NCI-H2107 treated with DMSO at 0.1 percent for 48 hours (cell line): ENCODE data around the gene HGS.
"Not testable (repeated sequence)": the region's sequence is repeated elsewhere in the genome, so short reads cannot be mapped to it uniquely, and the experiment has no call there.

ENCODE experiments used
- DNase-seq: peaks from one replicate; lab custom pipeline; 2025; ENCODE audit not compliant: unreplicated experiment; lab: John Stamatoyannopoulos, UW

HGS gene

GRCh38 chr17:81655378-81656117, 28.3 kb upstream of the HGS start:
- no peak for DNase-seq

GRCh38 chr17:81656118-81656743, 27.6 kb upstream of the HGS start, which contains the start of gene PDE6G:
PDE6G (minus strand) TSS chr17:81656542; CDS start chr17:81653305, 3,237 bp downstream.
- DNase-seq, result no peak

GRCh38 chr17:81656835-81657234, 27.0 kb upstream of the HGS start:
- DNase-seq, result no peak

- no peak for DNase-seq
Observed at GRCh38 chr17:81659038-81659437, 24.8 kb upstream of the HGS start.

- no peak for DNase-seq
Observed at GRCh38 chr17:81660441-81660840, 23.4 kb upstream of the HGS start.

GRCh38 chr17:81662002-81662401, 21.8 kb upstream of the HGS start:
- no peak for DNase-seq

GRCh38 chr17:81664051-81664470, 19.8 kb upstream of the HGS start:
- DNase-seq, result no peak

- DNase-seq, result no peak
Observed at GRCh38 chr17:81665205-81666091, 18.4 kb upstream of the HGS start.

GRCh38 chr17:81666092-81666341, 17.8 kb upstream of the HGS start:
- DNase-seq, result no peak

- peak; percentile 74 for DNase-seq
Observed at GRCh38 chr17:81666342-81667191, 17.2 kb upstream of the HGS start, which contains the start of the genes CCDC137 and OXLD1. CCDC137 (plus strand) TSS chr17:81666737; CDS start chr17:81666767, 30 bp downstream. OXLD1 (minus strand) TSS chr17:81666605; CDS start chr17:81666577, 28 bp downstream.

GRCh38 chr17:81667754-81668153, 16.1 kb upstream of the HGS start:
- no peak for DNase-seq

- DNase-seq, result no peak
Observed at GRCh38 chr17:81672504-81672903, 11.3 kb upstream of the HGS start.

GRCh38 chr17:81672954-81673353, 10.9 kb upstream of the HGS start:
- DNase-seq, result no peak

GRCh38 chr17:81673561-81674258, 10.1 kb upstream of the HGS start:
- DNase-seq, result no peak

- DNase-seq, result not testable (repeated sequence)
Observed at GRCh38 chr17:81675515-81676221, 8.1 kb upstream of the HGS start.

GRCh38 chr17:81676906-81677305, 6.9 kb upstream of the HGS start:
- DNase-seq, result no peak

- no peak for DNase-seq
Observed at GRCh38 chr17:81680150-81680549, 3.7 kb upstream of the HGS start.

GRCh38 chr17:81681672-81682071, 2.1 kb upstream of the HGS start:
- DNase-seq, result peak; percentile 39

GRCh38 chr17:81682565-81683207, 1.1 kb upstream of the HGS start:
- DNase-seq, result no peak
